HG03039 (cell line): Measurements from ENCODE around the gene TCF7L2.

ENCODE experiments used
- ATAC-seq: cut with Tn5 transposase; IDR thresholded peaks from one replicate; pipeline ENCODE4 v1.9.1; 2021; ENCODE audit warnings: mild to moderate bottlenecking, moderate library complexity; ENCODE audit not compliant: unreplicated experiment

The TCF7L2 gene

GRCh38 chr10:113041841-113042750, 92.0 kb downstream of the TCF7L2 start:
- no peak for ATAC-seq

GRCh38 chr10:113042868-113043267, 92.8 kb downstream of the TCF7L2 start:
- no peak for ATAC-seq

GRCh38 chr10:113044016-113044755, 94.1 kb downstream of the TCF7L2 start:
- no peak for ATAC-seq

GRCh38 chr10:113045147-113046055, 95.4 kb downstream of the TCF7L2 start:
- ATAC-seq = no peak

- ATAC-seq = no peak
Measured at GRCh38 chr10:113047151-113047550, 97.1 kb downstream of the TCF7L2 start.

GRCh38 chr10:113047605-113047962, 97.5 kb downstream of the TCF7L2 start:
- no peak for ATAC-seq

- ATAC-seq = no peak
Measured at GRCh38 chr10:113047963-113048781, 98.1 kb downstream of the TCF7L2 start.

- ATAC-seq = no peak
Measured at GRCh38 chr10:113049881-113050280, 99.8 kb downstream of the TCF7L2 start.

GRCh38 chr10:113052076-113052830, 102.2 kb downstream of the TCF7L2 start:
- no peak for ATAC-seq

- ATAC-seq = no peak
Measured at GRCh38 chr10:113053091-113053490, 103.0 kb downstream of the TCF7L2 start.

GRCh38 chr10:113053881-113054280, 103.8 kb downstream of the TCF7L2 start:
- no peak for ATAC-seq

GRCh38 chr10:113055458-113055857, 105.4 kb downstream of the TCF7L2 start:
- no peak for ATAC-seq

- no peak for ATAC-seq
Measured at GRCh38 chr10:113056030-113056429, 106.0 kb downstream of the TCF7L2 start.

GRCh38 chr10:113056441-113057021, 106.5 kb downstream of the TCF7L2 start:
- no peak for ATAC-seq

GRCh38 chr10:113057948-113058522, 108.0 kb downstream of the TCF7L2 start:
- ATAC-seq = no peak

GRCh38 chr10:113058523-113059370, 108.7 kb downstream of the TCF7L2 start:
- no peak for ATAC-seq

- no peak for ATAC-seq
Measured at GRCh38 chr10:113059371-113059780, 109.3 kb downstream of the TCF7L2 start.
